K562 (cell line): ENCODE data around the gene AMOTL1. TPM values are rescaled to one million over a fixed set of nuclear protein-coding genes. Genes with fewer than 3 reads are reported as not detected.

Experiments
- ATAC-seq: fragments of 200-7000 bp; cut with Tn5 transposase; 3 replicates; pipeline ENCODE4 v1.9.1; 2020; ENCODE audit warnings: moderate library complexity
- BruUV-seq: library from RNA; stranded (reverse); fragments of 400-500 nt; replicated peaks from 2 replicates; lab custom pipeline; 2021; lab: Mats Ljungman, UMichigan
- CTCF ChIA-PET: fragments of 300-600 bp; formaldehyde crosslinking; extraction: SDS; loops from one replicate; lab custom pipeline; 2021; ENCODE audit warnings: low intra/inter-chr PET ratio; lab: Yijun Ruan, JAX
- POLR2A ChIA-PET: fragments of 300-600, 350-650 bp; sonication (Branson Sonifier 250); formaldehyde crosslinking; extraction: SDS; loops from one replicate; lab custom pipeline; 2021; ENCODE audit warnings: antibody characterized with exemption, inconsistent platforms; lab: Yijun Ruan, JAX
- DNase-seq, 4 experiments: peaks; one replicate each; pipeline versions ENCODE4 v3.0.0 to v3.0.0-alpha.2; 2011 to 2018; ENCODE audit warnings: low spot score in 3 of 4, mixed read lengths in 3 of 4; ENCODE audit errors: extremely low read depth in 1 of 4
- FAIRE-seq: peaks from 2 replicates; lab custom pipeline; 2011; peaks lifted over from hg19 to GRCh38; lab: Jason Lieb, UNC
- H2AFZ ChIP-seq: 2 replicates; pipeline ENCODE4 v1.6.0; 2011; ENCODE audit warnings: low read depth, low read length, control low read depth, inconsistent platforms
- H3K27ac ChIP-seq: fragments of 200-600 bp; 3 replicates; pipeline ENCODE4 v1.8.0; 2011; ENCODE audit warnings: low read depth, mild to moderate bottlenecking, control low read depth, inconsistent platforms, low read length, moderate library complexity, mixed read lengths; ENCODE audit errors: extremely low read depth
- H3K27me3 ChIP-seq, 2 experiments: fragments of 300-600 bp in 1 of 2; 2 replicates in 1 of 2; 3 replicates in 1 of 2; pipeline versions ENCODE4 v1.6.0 to v1.8.0; 2011; ENCODE audit warnings: inconsistent platforms in 2 of 2, low read length in 2 of 2, mild to moderate bottlenecking in 1 of 2, mixed read lengths in 1 of 2, moderate library complexity in 1 of 2; ENCODE audit not compliant: control insufficient read depth in 2 of 2, insufficient read depth in 2 of 2
- H3K36me3 ChIP-seq: fragments of 300-600 bp; 3 replicates; pipeline ENCODE4 v1.8.0; 2011; ENCODE audit warnings: mild to moderate bottlenecking, low read length, inconsistent platforms; ENCODE audit not compliant: control insufficient read depth, insufficient read depth
- H3K4me1 ChIP-seq, 2 experiments: fragments of 200-600 bp in 1 of 2; replicated peaks in 1 of 2; 2 replicates in 1 of 2; 3 replicates in 1 of 2; pipeline versions ENCODE4 v1.5.1 to v1.8.0; 2011; ENCODE audit warnings: inconsistent platforms in 2 of 2, low read length in 2 of 2, mild to moderate bottlenecking in 1 of 2, mixed read lengths in 1 of 2, moderate library complexity in 1 of 2; ENCODE audit not compliant: control insufficient read depth in 2 of 2, insufficient read depth in 2 of 2
- H3K4me2 ChIP-seq: 2 replicates; pipeline ENCODE4 v1.6.1; 2011; ENCODE audit warnings: low read length, control low read depth, inconsistent platforms, mixed read lengths; ENCODE audit not compliant: insufficient read depth
- H3K4me3 ChIP-seq: fragments of 200-600 bp; sonication (generic), shearing (Covaris generic); 2 replicates; pipeline ENCODE4 v1.5.1; 2016; ENCODE audit warnings: control low read depth, inconsistent platforms
- H3K79me2 ChIP-seq: fragments of 200-600 bp; 3 replicates; pipeline ENCODE4 v1.8.0; 2011; ENCODE audit warnings: low read length, inconsistent platforms; ENCODE audit not compliant: control insufficient read depth, insufficient read depth
- H3K9ac ChIP-seq, 2 experiments: 2 replicates each; pipeline versions ENCODE4 v1.6.0 to v1.6.1; 2011; ENCODE audit warnings: low read depth in 2 of 2, low read length in 2 of 2, control low read depth in 1 of 2, inconsistent platforms in 1 of 2, mild to moderate bottlenecking in 1 of 2, mixed read lengths in 1 of 2; ENCODE audit not compliant: insufficient read depth in 1 of 2
- H3K9me1 ChIP-seq: one replicate; pipeline ENCODE4 v1.6.0; 2011; ENCODE audit warnings: inconsistent platforms, mild to moderate bottlenecking, low read length, moderate library complexity; ENCODE audit not compliant: control insufficient read depth, insufficient read depth
- H3K9me3 ChIP-seq: replicated peaks from 2 replicates; pipeline ENCODE4 v1.5.1; 2011; ENCODE audit warnings: low read depth, low read length, inconsistent platforms; ENCODE audit not compliant: control insufficient read depth, insufficient read depth
- H4K20me1 ChIP-seq: replicated peaks from 2 replicates; pipeline ENCODE4 v1.6.1; 2011; ENCODE audit warnings: low read length, inconsistent platforms, mixed read lengths; ENCODE audit not compliant: control insufficient read depth, insufficient read depth
- CEBPG ChIP-seq, 3 experiments: fragments of 200-800 bp in 1 of 3; sonication (Bioruptor generic) in 1 of 3; sonication (generic) in 1 of 3; formaldehyde crosslinking in 1 of 3; IDR thresholded peaks in 2 of 3; conservative IDR thresholded peaks in 1 of 3; 2 replicates each; pipeline versions ENCODE4 v1.6.1 to v1.8.0; 2016 to 2022; ENCODE audit warnings: missing compliant biosample characterization in 2 of 3, missing genetic modification characterization in 2 of 3, mild to moderate bottlenecking in 1 of 3, missing genetic modification reagents in 1 of 3
- CHD1 ChIP-seq: fragments of 200-600 bp; sonication (generic); IDR thresholded peaks from one replicate; pipeline ENCODE4 v1.6.1; 2012; ENCODE audit warnings: mild to moderate bottlenecking, moderate library complexity, low read length, inconsistent platforms
- DDX20 ChIP-seq: fragments of 450-650 bp; IDR thresholded peaks from 2 replicates; pipeline ENCODE4 v1.6.1; 2016; ENCODE audit warnings: missing genetic modification characterization, low read depth, mild to moderate bottlenecking, missing compliant biosample characterization, moderate library complexity
- HCFC1 ChIP-seq: IDR thresholded peaks from 2 replicates; pipeline ENCODE4 v1.6.1; 2012; ENCODE audit warnings: low read depth, low read length, improper control_type of control experiment
- HMG20A ChIP-seq: fragments of 450-650 bp; formaldehyde crosslinking; conservative IDR thresholded peaks from 2 replicates; pipeline ENCODE4 v1.4.0; 2020; ENCODE audit warnings: mild to moderate bottlenecking, mixed read lengths
- TGIF2 ChIP-seq: sonication (generic); formaldehyde crosslinking; IDR thresholded peaks from 2 replicates; pipeline ENCODE4 v1.8.1; 2022; ENCODE audit warnings: mild to moderate bottlenecking, missing genetic modification reagents, moderate library complexity
- ZNF12 ChIP-seq: sonication (generic); formaldehyde crosslinking; IDR thresholded peaks from 2 replicates; pipeline ENCODE4 v1.4.0; 2020; ENCODE audit warnings: mild to moderate bottlenecking, missing genetic modification reagents
- WGBS: fragments of 100-300 bp; shearing (Covaris generic); methylation state at CpG from one replicate; pipeline ENCODE4 v1.1.6; 2016; ENCODE audit warnings: low coverage, mixed read lengths; ENCODE audit not compliant: insufficient coverage; ENCODE audit errors: missing lambda C conversion rate; 5-methylcytosine and 5-hydroxymethylcytosine counted together
- in situ Hi-C: fragments of 300-500 bp; cut with MboI; formaldehyde crosslinking; loops from 4 replicates; pipeline ENCODE4 v1.15.0; 2018; ENCODE audit warnings: inconsistent platforms, mixed read lengths
- intact Hi-C: fragments of 100-400 bp; cut with micrococcal nuclease; formaldehyde crosslinking; loops from 2 replicates; pipeline ENCODE4 v1.14.2; 2022
- polyA plus RNA-seq, 8 experiments: library from polyadenylated mRNA; depleted of rRNA in 4 of 8; stranded (reverse) in 5 of 8; unstranded in 3 of 8; fragments of >200 nt; fragmentation: Nextera tagmentation in 2 of 8; fragmentation: Illumina TruSeq in 1 of 8; extraction: Ambion mirVana in 2 of 8; extraction: Trizol in 1 of 8; gene quantifications; 2 replicates each; pipeline versions ENCODE4 v1.2.1 to v1.2.3, GENCODE V29; 2011 to 2014; ENCODE audit warnings: inconsistent platforms in 1 of 8, missing spikeins in 1 of 8
- total RNA-seq, 7 experiments: library from RNA; depleted of rRNA in 6 of 7; stranded (reverse); fragments of >200 nt in 6 of 7; fragmentation: Illumina TruSeq in 2 of 7; extraction: Trizol in 2 of 7; gene quantifications; 2 replicates each; pipeline versions ENCODE4 v1.2.1 to v1.2.3, GENCODE V29; 2011 to 2021; ENCODE audit warnings: low replicate concordance in 1 of 7
- TF ChIP-seq, protein P1 (sequence below): fragments of 250-450 bp; sonication (Bioruptor Pico); IDR thresholded peaks from 2 replicates; pipeline ENCODE4 v1.4.0; 2020

AMOTL1 gene
- total and polyA plus RNA-seq, 9 of the 15 experiments (the other 6 are each of a cell fraction or from before 2014, with no cell fraction given), result 4.0 to 35.4 (median 14.0) TPM

DNA sequence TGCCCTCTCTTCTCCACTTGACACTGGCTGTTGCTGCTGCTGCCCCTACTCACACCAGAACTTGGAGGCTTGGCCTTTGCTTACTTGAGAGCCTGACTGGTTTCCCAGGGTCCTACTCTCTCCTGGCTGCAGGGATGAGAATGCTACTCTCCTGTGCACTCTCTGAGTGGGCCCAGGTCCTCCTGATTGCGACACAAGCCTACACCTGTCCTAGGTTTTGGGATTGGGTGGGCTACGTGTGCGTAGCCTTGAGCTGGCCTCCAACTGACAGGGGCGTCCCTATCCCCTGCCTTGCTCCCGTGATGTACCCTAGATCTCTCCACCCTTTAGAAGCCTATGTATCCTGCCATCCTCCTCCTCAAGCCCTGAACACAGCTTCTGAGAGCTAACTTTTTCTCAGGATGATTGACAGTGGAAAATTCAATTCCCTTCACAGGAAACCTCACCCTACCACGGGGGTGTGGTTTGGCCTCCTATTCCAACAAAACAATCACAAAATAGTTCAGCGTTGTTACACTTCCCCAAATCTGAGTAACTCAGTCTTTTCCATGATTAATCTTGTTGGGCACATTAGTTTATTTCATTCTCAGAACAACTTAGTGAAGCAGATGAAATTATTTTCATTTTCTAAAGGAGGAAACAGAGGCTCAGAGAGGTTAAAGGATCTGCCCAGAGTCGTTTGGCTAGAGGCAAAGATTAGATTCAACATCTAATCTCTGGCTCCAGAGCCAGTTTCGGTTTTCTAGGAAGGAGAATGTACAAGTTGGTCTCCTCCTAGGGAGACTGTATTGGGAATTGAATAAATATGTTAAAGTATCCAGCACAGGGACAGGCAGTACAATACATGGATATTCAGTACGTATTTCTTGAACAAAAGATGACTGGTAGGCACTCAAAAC, 17.6 kb upstream of the AMOTL1 start (continued):
- TF ChIP-seq, protein P1, sequence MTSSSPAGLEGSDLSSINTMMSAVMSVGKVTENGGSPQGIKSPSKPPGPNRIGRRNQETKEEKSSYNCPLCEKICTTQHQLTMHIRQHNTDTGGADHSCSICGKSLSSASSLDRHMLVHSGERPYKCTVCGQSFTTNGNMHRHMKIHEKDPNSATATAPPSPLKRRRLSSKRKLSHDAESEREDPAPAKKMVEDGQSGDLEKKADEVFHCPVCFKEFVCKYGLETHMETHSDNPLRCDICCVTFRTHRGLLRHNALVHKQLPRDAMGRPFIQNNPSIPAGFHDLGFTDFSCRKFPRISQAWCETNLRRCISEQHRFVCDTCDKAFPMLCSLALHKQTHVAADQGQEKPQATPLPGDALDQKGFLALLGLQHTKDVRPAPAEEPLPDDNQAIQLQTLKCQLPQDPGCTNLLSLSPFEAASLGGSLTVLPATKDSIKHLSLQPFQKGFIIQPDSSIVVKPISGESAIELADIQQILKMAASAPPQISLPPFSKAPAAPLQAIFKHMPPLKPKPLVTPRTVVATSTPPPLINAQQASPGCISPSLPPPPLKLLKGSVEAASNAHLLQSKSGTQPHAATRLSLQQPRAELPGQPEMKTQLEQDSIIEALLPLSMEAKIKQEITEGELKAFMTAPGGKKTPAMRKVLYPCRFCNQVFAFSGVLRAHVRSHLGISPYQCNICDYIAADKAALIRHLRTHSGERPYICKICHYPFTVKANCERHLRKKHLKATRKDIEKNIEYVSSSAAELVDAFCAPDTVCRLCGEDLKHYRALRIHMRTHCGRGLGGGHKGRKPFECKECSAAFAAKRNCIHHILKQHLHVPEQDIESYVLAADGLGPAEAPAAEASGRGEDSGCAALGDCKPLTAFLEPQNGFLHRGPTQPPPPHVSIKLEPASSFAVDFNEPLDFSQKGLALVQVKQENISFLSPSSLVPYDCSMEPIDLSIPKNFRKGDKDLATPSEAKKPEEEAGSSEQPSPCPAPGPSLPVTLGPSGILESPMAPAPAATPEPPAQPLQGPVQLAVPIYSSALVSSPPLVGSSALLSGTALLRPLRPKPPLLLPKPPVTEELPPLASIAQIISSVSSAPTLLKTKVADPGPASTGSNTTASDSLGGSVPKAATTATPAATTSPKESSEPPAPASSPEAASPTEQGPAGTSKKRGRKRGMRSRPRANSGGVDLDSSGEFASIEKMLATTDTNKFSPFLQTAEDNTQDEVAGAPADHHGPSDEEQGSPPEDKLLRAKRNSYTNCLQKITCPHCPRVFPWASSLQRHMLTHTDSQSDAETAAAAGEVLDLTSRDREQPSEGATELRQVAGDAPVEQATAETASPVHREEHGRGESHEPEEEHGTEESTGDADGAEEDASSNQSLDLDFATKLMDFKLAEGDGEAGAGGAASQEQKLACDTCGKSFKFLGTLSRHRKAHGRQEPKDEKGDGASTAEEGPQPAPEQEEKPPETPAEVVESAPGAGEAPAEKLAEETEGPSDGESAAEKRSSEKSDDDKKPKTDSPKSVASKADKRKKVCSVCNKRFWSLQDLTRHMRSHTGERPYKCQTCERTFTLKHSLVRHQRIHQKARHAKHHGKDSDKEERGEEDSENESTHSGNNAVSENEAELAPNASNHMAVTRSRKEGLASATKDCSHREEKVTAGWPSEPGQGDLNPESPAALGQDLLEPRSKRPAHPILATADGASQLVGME (CRISPR knock-in tag), result no peak

GRCh38 chr11:94751218-94751609, 16.9 kb upstream of the AMOTL1 start:
- Histone ChIP-seq H3K36me3 (no peaks in the 10 kb centered on the region), H3K4me3 (no peak overlapping the region), H3K27ac (no peak overlapping the region), H3K9me1 (no peaks in the 10 kb centered on the region), H3K4me2 (no peak overlapping the region), H4K20me1 (no peaks in the 10 kb centered on the region)
- no TSS peak for BruUV-seq
- intact Hi-C loops, result no loop called here
- no peak for FAIRE-seq
- TF ChIP-seq HCFC1, result no peak
- TF ChIP-seq CHD1, result no peak
- no peak for TF ChIP-seq DDX20
- TF ChIP-seq HMG20A (CRISPR knock-in tag), result no peak
- no peak for TF ChIP-seq ZNF12 (CRISPR knock-in tag)
- no peak for TF ChIP-seq TGIF2
- no peak for TF ChIP-seq CEBPG (CRISPR knock-in tag; IDR thresholded peaks at IDR 0.05)
- TF ChIP-seq CEBPG (tag; conservative IDR thresholded peaks at IDR 0.05 in 1 of 2, IDR thresholded peaks at IDR 0.05 in 1 of 2), result peak in 1 of 2 experiments; percentile 49; a peak in 2 of 4 replicates
- TF ChIP-seq, all 486 proteins: peak for 1
- ATAC-seq (no peak), DNase-seq (no peak)
- Histone ChIP-seq H2AFZ (no peak overlapping the region), H3K79me2 (no peaks in the 10 kb centered on the region), H3K9me3 (no peaks in the 10 kb centered on the region), H3K27me3 (no peaks in the 10 kb centered on the region), H3K4me1 (peaks cover 3 to 39% of the 10 kb centered on the region in 2 experiments; a peak in 4 of 5 replicates), H3K9ac (no peak overlapping the region)
- ChIA-PET CTCF (no interaction called here), POLR2A (no interaction called here)
- 20% methylated on average over 5 of the region's 5 CpGs for WGBS
- in situ Hi-C loops, result no loop called here
